GM21576 (cell line): Measurements from ENCODE around the gene ZC3H13.

Experiments
- ATAC-seq: cut with Tn5 transposase; IDR thresholded peaks from one replicate; pipeline ENCODE4 v1.9.1; 2021; ENCODE audit warnings: mild to moderate bottlenecking, moderate library complexity; ENCODE audit not compliant: unreplicated experiment

The ZC3H13 gene

GRCh38 chr13:46052319-46053161, at the start of gene ZC3H13:
Gene ZC3H13, minus strand, starts transcription at chr13:46052746. Its CDS starts 7,239 bp downstream, at chr13:46045507.
- peak; percentile 100 for ATAC-seq

- ATAC-seq, result no peak
Observed at GRCh38 chr13:46102255-46102605, 49.7 kb upstream of the ZC3H13 start.

- no peak for ATAC-seq
Observed at GRCh38 chr13:46101484-46102254, 49.1 kb upstream of the ZC3H13 start.

GRCh38 chr13:46101002-46101401, 48.5 kb upstream of the ZC3H13 start:
- no peak for ATAC-seq

- ATAC-seq, result peak; percentile 58
Observed at GRCh38 chr13:46100191-46100815, 47.8 kb upstream of the ZC3H13 start.

- no peak for ATAC-seq
Observed at GRCh38 chr13:46097663-46098062, 45.1 kb upstream of the ZC3H13 start.

- no peak for ATAC-seq
Observed at GRCh38 chr13:46097015-46097414, 44.5 kb upstream of the ZC3H13 start.

GRCh38 chr13:46094478-46094877, 41.9 kb upstream of the ZC3H13 start:
- no peak for ATAC-seq

- ATAC-seq, result no peak
Observed at GRCh38 chr13:46088821-46089562, 36.4 kb upstream of the ZC3H13 start.

- no peak for ATAC-seq
Observed at GRCh38 chr13:46087481-46087880, 34.9 kb upstream of the ZC3H13 start.

- ATAC-seq, result no peak
Observed at GRCh38 chr13:46086985-46087384, 34.4 kb upstream of the ZC3H13 start.

- no peak for ATAC-seq
Observed at GRCh38 chr13:46086421-46086922, 33.9 kb upstream of the ZC3H13 start.

GRCh38 chr13:46085737-46086136, 33.2 kb upstream of the ZC3H13 start:
- ATAC-seq, result no peak

- no peak for ATAC-seq
Observed at GRCh38 chr13:46082324-46082723, 29.8 kb upstream of the ZC3H13 start.

- ATAC-seq, result no peak
Observed at GRCh38 chr13:46079770-46080169, 27.2 kb upstream of the ZC3H13 start.

- ATAC-seq, result no peak
Observed at GRCh38 chr13:46077265-46077664, 24.7 kb upstream of the ZC3H13 start.

- ATAC-seq, result no peak
Observed at GRCh38 chr13:46076827-46077226, 24.3 kb upstream of the ZC3H13 start.

- no peak for ATAC-seq
Observed at GRCh38 chr13:46075811-46076210, 23.3 kb upstream of the ZC3H13 start.

- peak; percentile 84 for ATAC-seq
Observed at GRCh38 chr13:46071590-46072249, 19.2 kb upstream of the ZC3H13 start.

- ATAC-seq, result no peak
Observed at GRCh38 chr13:46063292-46063691, 10.7 kb upstream of the ZC3H13 start.
